ENCODE data around the gene FOXN1. TPM values are rescaled to one million over a fixed set of nuclear protein-coding genes. Genes with fewer than 3 reads are reported as not detected.
A peak's percentile ranks its signal among the peaks of the same experiment; 100 is the strongest.

The FOXN1 gene
- total RNA-seq, 1 experiment from 2014 or later, result not detected

GRCh38 chr17:28545787-28546415 lies 39.8 kb downstream of the FOXN1 start:
- no peak for DNase-seq (ENCODE audit: low read depth)

GRCh38 chr17:28547096-28547622 lies 41.0 kb downstream of the FOXN1 start:
- DNase-seq (ENCODE audit: low read depth), result no peak

DNA sequence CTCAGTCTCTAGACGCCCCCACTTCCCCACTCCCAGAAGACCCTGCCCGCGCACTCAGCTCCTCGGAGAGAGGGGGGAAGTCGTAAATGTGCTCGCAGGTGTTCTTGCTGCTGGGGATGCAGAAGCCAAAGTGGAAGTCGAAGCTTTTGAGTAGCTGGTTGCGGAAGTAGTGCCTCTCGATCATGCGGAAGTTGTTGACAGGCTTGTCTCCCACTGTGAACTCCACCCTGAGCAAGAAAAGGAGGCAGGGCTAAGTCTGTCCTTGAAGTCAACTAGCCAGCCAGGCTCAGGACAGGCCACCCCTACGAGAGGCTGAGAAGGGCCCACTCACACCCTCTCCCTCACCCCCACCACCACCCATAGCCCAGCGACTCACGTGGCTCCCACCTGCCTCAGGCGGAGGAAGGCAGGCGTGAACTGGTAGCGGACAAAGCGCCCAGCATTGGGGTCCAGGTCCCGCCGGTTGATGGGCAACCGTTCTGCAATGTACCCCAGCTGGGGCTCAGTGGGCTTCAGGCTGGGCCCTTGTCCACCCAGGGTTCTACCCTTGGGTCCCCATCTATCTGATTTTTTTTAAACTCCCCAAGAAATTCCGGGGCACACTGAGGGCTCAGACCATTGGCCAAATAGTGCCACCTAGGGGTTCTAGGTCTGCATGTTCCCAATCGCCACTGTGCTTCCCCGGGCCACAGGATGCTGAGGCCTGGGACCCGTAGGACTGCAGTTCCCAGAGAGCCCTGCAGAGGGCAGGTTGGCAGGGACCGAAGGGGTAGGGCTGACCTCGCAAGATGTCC lies 41.7 kb downstream of the FOXN1 start:
- peak; percentile 57 for DNase-seq (ENCODE audit: low read depth)

GRCh38 chr17:28548417-28549130 lies 42.4 kb downstream of the FOXN1 start:
- DNase-seq (ENCODE audit: low read depth), result no peak

DNA sequence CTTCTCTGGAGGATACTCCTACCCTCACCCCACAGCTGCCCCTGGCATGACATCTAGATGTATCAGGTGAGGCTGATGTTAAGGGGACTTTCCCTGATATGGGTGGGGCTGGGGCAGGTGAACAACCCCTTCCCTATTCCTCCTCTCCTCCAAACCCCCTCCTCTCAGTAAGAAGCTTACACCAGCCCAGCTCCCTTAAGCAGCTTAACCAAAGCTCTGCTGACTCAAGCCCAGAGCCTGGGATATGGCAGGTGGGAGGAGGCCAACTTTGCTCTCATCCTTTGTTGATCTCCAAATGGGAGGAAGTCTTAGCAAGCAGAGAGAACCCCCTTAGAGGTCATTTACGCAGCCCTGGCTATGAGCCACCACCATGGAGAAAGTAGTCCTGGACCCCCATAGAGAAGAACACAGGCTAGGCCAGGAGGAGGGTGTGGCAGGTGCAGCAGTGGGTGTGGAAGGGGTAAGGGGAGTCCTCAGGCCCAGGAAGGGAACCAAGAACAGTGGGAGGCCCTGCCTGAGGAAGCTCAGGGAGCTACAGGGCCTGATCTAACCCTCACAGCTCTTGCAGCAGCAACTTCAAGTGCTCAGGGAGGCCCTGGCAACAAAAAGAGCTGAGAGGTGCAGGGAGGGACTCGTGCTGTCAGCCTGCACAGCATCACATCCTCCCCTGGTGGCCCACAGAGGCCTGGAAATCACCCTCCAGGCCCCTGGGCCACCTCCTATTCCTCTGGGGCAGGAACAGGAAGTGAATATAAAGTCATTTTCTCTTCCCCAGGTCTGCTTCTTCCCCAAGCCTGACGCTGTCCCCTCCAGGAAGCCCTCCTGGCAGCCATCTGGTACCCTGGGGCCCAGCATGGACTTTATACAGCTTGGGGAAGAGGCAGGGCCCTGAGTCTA lies 43.3 kb downstream of the FOXN1 start:
- no peak for DNase-seq (ENCODE audit: low read depth)

GRCh38 chr17:28550858-28551257 lies 44.7 kb downstream of the FOXN1 start:
- DNase-seq (ENCODE audit: low read depth), result no peak

GRCh38 chr17:28551421-28552175 lies 45.5 kb downstream of the FOXN1 start:
- no peak for DNase-seq (ENCODE audit: low read depth)

GRCh38 chr17:28552176-28552999 lies 46.2 kb downstream of the FOXN1 start, which contains the start of gene UNC119:
TSS of gene UNC119 (minus strand) at chr17:28552624. CDS start at chr17:28552557, 67 bp downstream.
- DNase-seq (ENCODE audit: low read depth), result peak; percentile 63

DNA sequence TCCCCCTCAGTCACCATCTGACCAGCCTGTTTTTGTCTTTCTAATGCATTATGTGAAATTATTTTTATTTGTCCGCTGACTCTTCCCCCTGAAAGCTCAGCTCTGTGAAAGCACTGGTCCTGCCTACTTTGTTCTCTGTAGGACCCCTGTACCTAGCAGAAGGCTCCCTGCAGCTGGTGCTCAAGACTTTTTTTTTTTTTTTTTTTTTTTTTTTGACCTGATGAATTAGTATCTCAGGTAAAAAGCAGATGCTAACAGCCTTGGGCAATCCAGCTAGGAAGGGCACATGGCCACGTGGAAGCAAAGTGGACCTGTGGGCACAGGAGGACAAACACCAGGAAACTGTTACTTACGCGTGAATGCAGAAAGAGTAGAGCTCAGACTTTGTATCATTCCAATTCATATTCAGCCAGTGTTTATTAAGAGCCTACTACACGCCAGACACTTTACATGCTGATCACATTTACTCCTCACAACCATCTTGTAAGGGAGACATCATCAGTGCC lies 46.9 kb downstream of the FOXN1 start:
- no peak for DNase-seq (ENCODE audit: low read depth)

GRCh38 chr17:28554565-28554964 lies 48.4 kb downstream of the FOXN1 start:
- DNase-seq (ENCODE audit: low read depth), result no peak

GRCh38 chr17:28555022-28555421 lies 48.9 kb downstream of the FOXN1 start:
- no peak for DNase-seq (ENCODE audit: low read depth)

DNA sequence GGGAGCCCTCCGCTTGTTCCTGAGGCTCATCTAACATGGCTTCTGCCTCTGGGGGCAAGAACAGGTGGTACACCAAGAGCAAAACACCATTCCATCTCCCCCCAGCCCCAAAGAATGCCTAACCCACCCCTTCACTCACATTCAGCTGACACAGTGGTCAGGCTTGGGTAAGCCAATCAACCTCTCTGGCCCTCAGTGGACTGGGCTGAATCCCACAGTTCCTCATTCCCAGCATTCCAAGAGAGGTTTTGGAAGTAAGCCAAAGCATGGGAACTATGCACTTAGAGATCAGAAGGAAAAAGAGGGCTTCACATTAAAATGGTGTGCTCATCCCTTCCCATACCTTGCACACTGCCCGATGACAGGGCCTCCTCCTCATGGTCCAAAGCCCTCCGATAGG lies 57.3 kb downstream of the FOXN1 start:
- peak; percentile 39 for DNase-seq (ENCODE audit: low read depth)

- no peak for DNase-seq (ENCODE audit: low read depth)
Observed at GRCh38 chr17:28567604-28568003, 61.5 kb downstream of the FOXN1 start.

GRCh38 chr17:28569446-28569845 lies 63.3 kb downstream of the FOXN1 start:
- DNase-seq (ENCODE audit: low read depth), result no peak

DNA sequence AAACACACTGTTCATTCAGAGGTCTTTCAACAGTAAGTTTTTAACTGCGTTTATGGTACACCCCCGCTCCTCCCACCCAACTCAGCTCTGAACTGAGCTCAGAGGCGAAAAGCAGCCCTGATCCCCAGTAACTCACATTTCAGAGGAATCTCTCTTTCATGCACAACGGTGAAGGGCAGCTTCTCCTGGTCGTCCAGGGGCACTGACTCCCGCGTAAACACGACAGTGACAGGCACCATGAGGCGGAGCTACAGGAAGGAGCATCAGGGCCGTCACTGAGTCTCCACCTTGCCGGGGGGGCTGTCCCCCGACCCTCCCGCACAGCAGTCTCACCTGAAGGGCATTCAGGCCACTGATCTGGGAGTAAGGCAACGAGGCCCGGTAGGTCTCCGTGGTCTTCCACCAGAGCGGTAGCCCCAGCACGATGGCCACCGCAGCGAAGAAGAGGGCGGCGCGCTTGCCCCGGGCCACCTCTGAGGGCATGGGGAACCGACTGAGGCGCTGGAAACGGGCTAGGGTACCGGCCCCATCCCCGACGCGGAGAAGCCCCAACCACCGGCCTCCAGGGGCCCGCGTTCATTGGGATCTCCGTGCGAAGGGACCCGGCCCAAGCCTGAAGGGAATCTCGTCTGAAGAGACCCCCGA lies 64.7 kb downstream of the FOXN1 start:
- DNase-seq (ENCODE audit: low read depth), result peak; percentile 21

DNA sequence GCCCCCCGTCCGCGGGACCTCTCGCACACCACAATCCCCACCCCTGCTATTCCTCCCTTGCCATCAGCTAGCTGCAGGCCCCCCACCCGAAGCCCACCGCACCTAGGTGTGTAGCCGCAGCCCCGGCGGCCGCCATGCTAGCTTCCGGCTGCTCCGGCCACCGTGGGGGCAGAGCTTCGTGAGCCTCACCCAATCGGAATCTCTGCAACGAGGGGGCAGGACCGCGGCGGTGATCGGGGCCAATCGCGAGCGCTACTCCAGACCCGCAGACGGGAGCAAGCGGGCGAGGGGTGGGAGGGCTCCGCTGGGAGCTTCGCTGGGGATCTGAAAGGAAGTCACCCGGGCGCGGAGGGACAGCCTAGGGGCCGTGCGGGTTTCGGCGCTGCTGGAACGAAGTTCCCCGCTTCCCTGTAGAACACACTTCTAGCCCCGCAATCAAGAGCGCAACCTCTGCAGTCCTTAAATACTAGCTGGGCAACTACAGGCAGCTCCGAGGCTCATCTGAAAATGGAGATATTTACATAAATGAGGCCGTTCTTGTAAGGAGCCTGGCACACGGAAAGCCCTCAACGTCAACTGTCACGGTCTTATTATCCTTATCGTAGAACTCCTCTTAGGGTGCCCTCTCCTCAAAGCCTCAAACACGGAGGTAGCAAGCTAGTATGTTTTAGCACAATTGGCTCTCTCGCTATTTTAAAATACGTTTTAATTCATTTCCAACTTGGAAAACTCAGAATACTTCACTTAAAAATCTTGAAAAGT lies 65.4 kb downstream of the FOXN1 start, which contains the start of gene PIGS:
Gene PIGS, minus strand, starts transcription at position 164 of the 762 bp plus-strand sequence. Its CDS starts 28 bp downstream, at position 136.
- DNase-seq (ENCODE audit: low read depth), result peak; percentile 90

GRCh38 chr17:28572259-28573039 lies 66.3 kb downstream of the FOXN1 start:
- DNase-seq (ENCODE audit: low read depth), result no peak
